Measurements from ENCODE around the gene RFX7. TPM values are rescaled to one million over a fixed set of nuclear protein-coding genes. Genes with fewer than 3 reads are reported as not detected.

Gene RFX7
- total RNA-seq, 1 experiment from 2014 or later = 43.4 TPM

DNA sequence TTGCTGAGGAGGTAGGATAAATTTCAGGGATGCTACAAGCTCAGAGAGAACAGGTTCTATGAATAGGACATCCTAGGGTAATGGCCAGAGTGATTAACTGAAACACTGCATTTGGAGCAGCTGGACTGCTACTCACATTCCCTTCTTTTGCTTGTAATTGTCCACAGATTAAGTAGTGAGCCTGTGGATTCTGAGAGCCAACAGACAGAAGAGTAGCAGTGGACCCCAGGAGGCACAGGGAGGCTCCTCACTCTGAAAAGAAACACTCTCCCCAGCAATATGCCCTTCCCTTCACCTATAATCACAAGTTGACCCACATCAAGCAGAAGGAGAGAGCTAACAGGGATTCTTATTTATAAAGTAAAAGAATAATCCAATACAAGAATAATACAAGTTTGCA is 10.6 kb upstream of the RFX7 start:
- H3T11ph ChIP-seq (ENCODE audit: low read length) = no peak overlapping the region
- H3K79me2 ChIP-seq (ENCODE audit: insufficient read depth, low read length) = no peaks in the 10 kb centered on the region
- no peak overlapping the region for H3K4me3 Mint-ChIP-seq
- no peak overlapping the region for H4K8ac ChIP-seq (replicated peaks; ENCODE audit: insufficient read length, low read depth, low read length)
- H3K9me3 Mint-ChIP-seq = peaks cover 0 to 7% of the 10 kb centered on the region in 2 experiments; a peak in 3 of 5 replicates
- no peak overlapping the region for H2BK15ac ChIP-seq (ENCODE audit: low read depth, low read length)
- H3K27ac ChIP-seq (ENCODE audit: insufficient read length, low read depth, low read length) = no peak overlapping the region
- no peak overlapping the region for H3K23ac ChIP-seq (ENCODE audit: insufficient read length, low read depth, low read length)
- H3K56ac ChIP-seq (ENCODE audit: insufficient read length, low read depth, low read length) = no peak overlapping the region
- no peak overlapping the region for H3K14ac ChIP-seq (ENCODE audit: insufficient read depth, low read length)
- H2BK20ac ChIP-seq (ENCODE audit: low read depth, low read length, poor library complexity, severe bottlenecking) = no peak overlapping the region
- H2BK12ac ChIP-seq (ENCODE audit: insufficient read length, low read depth, low read length) = no peak overlapping the region
- no peak overlapping the region for H3K4ac ChIP-seq (ENCODE audit: low read depth, low read length)
- no peak overlapping the region for H2AK5ac ChIP-seq (ENCODE audit: insufficient read length, low read length)
- H3K27ac Mint-ChIP-seq = no peak overlapping the region
- no peak overlapping the region for H2AFZ ChIP-seq (ENCODE audit: low read length)
- no peaks in the 10 kb centered on the region for H3K9me3 ChIP-seq (ENCODE audit: control insufficient read depth, low read depth, low read length)
- H3K23me2 ChIP-seq (ENCODE audit: insufficient read length, low read depth, low read length, poor library complexity, severe bottlenecking) = no peaks in the 10 kb centered on the region
- H3K4me1 ChIP-seq (ENCODE audit: insufficient read depth, low read length) = no peaks in the 10 kb centered on the region
- H4K20me1 ChIP-seq (ENCODE audit: control insufficient read depth, insufficient read depth, insufficient read length) = no peaks in the 10 kb centered on the region
- no peaks in the 10 kb centered on the region for H3K79me1 ChIP-seq (ENCODE audit: insufficient read depth, low read depth, low read length, poor library complexity, severe bottlenecking)
- no peak for DNase-seq
- no peak overlapping the region for H4K91ac ChIP-seq (ENCODE audit: insufficient read length, low read depth, low read length)
- H3K4me2 ChIP-seq (ENCODE audit: insufficient read depth, insufficient read length, low read length) = no peak overlapping the region
- H3K4me1 Mint-ChIP-seq = peaks cover 5 to 23% of the 10 kb centered on the region in 2 experiments; a peak in 3 of 4 replicates
- H3K27me3 Mint-ChIP-seq (ENCODE audit: low read depth) = no peaks in the 10 kb centered on the region
- TF ChIP-seq, protein P1, sequence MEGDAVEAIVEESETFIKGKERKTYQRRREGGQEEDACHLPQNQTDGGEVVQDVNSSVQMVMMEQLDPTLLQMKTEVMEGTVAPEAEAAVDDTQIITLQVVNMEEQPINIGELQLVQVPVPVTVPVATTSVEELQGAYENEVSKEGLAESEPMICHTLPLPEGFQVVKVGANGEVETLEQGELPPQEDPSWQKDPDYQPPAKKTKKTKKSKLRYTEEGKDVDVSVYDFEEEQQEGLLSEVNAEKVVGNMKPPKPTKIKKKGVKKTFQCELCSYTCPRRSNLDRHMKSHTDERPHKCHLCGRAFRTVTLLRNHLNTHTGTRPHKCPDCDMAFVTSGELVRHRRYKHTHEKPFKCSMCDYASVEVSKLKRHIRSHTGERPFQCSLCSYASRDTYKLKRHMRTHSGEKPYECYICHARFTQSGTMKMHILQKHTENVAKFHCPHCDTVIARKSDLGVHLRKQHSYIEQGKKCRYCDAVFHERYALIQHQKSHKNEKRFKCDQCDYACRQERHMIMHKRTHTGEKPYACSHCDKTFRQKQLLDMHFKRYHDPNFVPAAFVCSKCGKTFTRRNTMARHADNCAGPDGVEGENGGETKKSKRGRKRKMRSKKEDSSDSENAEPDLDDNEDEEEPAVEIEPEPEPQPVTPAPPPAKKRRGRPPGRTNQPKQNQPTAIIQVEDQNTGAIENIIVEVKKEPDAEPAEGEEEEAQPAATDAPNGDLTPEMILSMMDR (conservative IDR thresholded peaks at IDR 0.05) = no peak
- peaks cover 0 to 3% (median 0%) of the 10 kb centered on the region in 3 experiments; a peak in 2 of 7 replicates for H3K36me3 Mint-ChIP-seq (ENCODE audit: insufficient read depth in 1 of 3, low read depth in 3 of 3)
- H2BK120ac ChIP-seq (ENCODE audit: low read depth, low read length, poor library complexity, severe bottlenecking) = no peak overlapping the region
- H3K27me3 ChIP-seq (ENCODE audit: insufficient read depth, low read length) = no peaks in the 10 kb centered on the region
- H2BK5ac ChIP-seq (ENCODE audit: insufficient read length, low read length) = no peak overlapping the region
- no peak overlapping the region for H4K5ac ChIP-seq (ENCODE audit: insufficient read length, low read depth, low read length)
- H3K18ac ChIP-seq (ENCODE audit: insufficient read length, low read depth, low read length) = no peak overlapping the region
- no peak overlapping the region for H3K9ac ChIP-seq (ENCODE audit: extremely low read depth, insufficient read length, low read length)

Measured in H9 (cell line).